Peyer's patch (tissue), 4 donors: ENCODE data around the gene ORC1.

Source experiments
- POLR2A ChIP-seq, 2 donors: fragments of 450-650 bp; IDR thresholded peaks; one replicate each; pipeline ENCODE4 v1.5.1; 2017; ENCODE audit warnings: antibody characterized with exemption in 2 of 2, mild to moderate bottlenecking in 2 of 2, moderate library complexity in 2 of 2
- TF ChIP-seq, protein P1 (sequence below), 6 experiments: fragments of 450-650 bp in 4 of 6; fragments of 200-600 bp in 2 of 6; sonication (generic) in 1 of 6; IDR thresholded peaks; one replicate each; pipeline ENCODE4 v1.5.1; 2017 to 2019; ENCODE audit warnings: antibody characterized with exemption in 6 of 6, mild to moderate bottlenecking in 3 of 6, moderate library complexity in 1 of 6

DNA sequence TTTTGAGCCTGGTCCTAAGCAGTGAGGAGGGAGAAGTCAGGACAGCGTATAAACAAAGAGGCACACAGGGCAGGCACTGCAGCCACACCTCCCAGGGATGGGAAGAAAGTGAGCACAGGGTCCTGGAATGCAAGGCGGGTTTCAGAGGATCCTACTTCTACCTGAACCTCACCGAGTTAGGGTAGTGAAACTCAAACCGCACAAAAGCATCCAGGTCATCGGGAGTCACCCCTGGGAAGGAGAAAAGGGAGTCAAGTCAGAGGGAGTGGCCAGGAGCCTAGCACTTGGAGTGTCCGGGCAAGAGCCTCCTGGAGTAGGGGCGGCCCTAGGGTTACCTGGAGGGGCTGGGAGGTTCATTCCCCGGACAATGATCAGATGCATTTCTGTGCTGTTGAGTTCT, 48.8 kb downstream of the ORC1 start:
- TF ChIP-seq POLR2A (IDR thresholded peaks at IDR 0.05): no peak
- TF ChIP-seq, protein P1, sequence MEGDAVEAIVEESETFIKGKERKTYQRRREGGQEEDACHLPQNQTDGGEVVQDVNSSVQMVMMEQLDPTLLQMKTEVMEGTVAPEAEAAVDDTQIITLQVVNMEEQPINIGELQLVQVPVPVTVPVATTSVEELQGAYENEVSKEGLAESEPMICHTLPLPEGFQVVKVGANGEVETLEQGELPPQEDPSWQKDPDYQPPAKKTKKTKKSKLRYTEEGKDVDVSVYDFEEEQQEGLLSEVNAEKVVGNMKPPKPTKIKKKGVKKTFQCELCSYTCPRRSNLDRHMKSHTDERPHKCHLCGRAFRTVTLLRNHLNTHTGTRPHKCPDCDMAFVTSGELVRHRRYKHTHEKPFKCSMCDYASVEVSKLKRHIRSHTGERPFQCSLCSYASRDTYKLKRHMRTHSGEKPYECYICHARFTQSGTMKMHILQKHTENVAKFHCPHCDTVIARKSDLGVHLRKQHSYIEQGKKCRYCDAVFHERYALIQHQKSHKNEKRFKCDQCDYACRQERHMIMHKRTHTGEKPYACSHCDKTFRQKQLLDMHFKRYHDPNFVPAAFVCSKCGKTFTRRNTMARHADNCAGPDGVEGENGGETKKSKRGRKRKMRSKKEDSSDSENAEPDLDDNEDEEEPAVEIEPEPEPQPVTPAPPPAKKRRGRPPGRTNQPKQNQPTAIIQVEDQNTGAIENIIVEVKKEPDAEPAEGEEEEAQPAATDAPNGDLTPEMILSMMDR (IDR thresholded peaks at IDR 0.05): no peak
